Measurements from ENCODE around the gene TNIP1. TPM values are rescaled to one million over a fixed set of nuclear protein-coding genes. Genes with fewer than 3 reads are reported as not detected.
A peak's percentile ranks its signal among the peaks of the same experiment; 100 is the strongest.

TNIP1 gene
- total RNA-seq, 4 donors from 2014 or later, result 63.9 to 296 (median 223) TPM

- no peaks in the 10 kb centered on the region for H3K27me3 ChIP-seq
- H3K27ac ChIP-seq, result peak overlapping the region in 3 of 4 donors; percentile 74 to 84 (median 78)
- H3K9me3 ChIP-seq, result no peaks in the 10 kb centered on the region
- H3K4me3 ChIP-seq, result no peak overlapping the region
- no peak for DNase-seq
- no peak for TF ChIP-seq POLR2AphosphoS5 (IDR thresholded peaks at IDR 0.05)
- TF ChIP-seq CTCF (IDR thresholded peaks at IDR 0.05), result no peak
- no peak for TF ChIP-seq POLR2A (IDR thresholded peaks at IDR 0.05)
- TF ChIP-seq EP300 (IDR thresholded peaks at IDR 0.05; ENCODE audit: low read depth), result no peak
- 85 to 94% methylated on average over 6 to 9 of the region's 9 CpGs for WGBS, 2 donors (ENCODE audit: low coverage in 1 of 2)
- no peaks in the 10 kb centered on the region for H3K36me3 ChIP-seq
- intact Hi-C loops (cut with DNase I; ENCODE audit: low total_unique reads) (loop anchor here (5.0 kb wide), 1 partner anchor 44 kb away; no protein-coding TSS in a partner anchor), in situ Hi-C loops (cut with MboI; ENCODE audit: low pct_ligation_motif_present in 1 of 4, low pct_unique_long_range_greater_than_20kb in 1 of 4, low sequenced_read_pairs in 3 of 4) (no loop called here)
- H3K4me1 ChIP-seq, result peaks cover 24 to 42% (median 32%) of the 10 kb centered on the region in 4 donors
Observed at GRCh38 chr5:151002681-151003502, 77.9 kb downstream of the TNIP1 start.

GRCh38 chr5:151002250-151002649 is 78.6 kb downstream of the TNIP1 start:
- no peak overlapping the region for H3K27ac ChIP-seq
- H3K4me3 ChIP-seq, result no peak overlapping the region
- no peaks in the 10 kb centered on the region for H3K9me3 ChIP-seq
- intact Hi-C loops (cut with DNase I; ENCODE audit: low total_unique reads), result loop anchor here (5.0 kb wide), 1 partner anchor 45 kb away; no protein-coding TSS in a partner anchor
- H3K36me3 ChIP-seq, result no peaks in the 10 kb centered on the region
- in situ Hi-C loops (cut with MboI; ENCODE audit: low pct_ligation_motif_present in 1 of 4, low pct_unique_long_range_greater_than_20kb in 1 of 4, low sequenced_read_pairs in 3 of 4), result no loop called here
- H3K4me1 ChIP-seq, result peaks cover 19 to 35% (median 30%) of the 10 kb centered on the region in 4 donors
- TF ChIP-seq POLR2AphosphoS5 (IDR thresholded peaks at IDR 0.05) (no peak), CTCF (IDR thresholded peaks at IDR 0.05) (peak; percentile 36 to 60 (median 48))
- H3K27me3 ChIP-seq, result no peaks in the 10 kb centered on the region
- WGBS, 2 donors (ENCODE audit: low coverage in 1 of 2), result 14 to 40% methylated on average over 1 to 2 of the region's 2 CpGs
- no peak for DNase-seq

- Histone ChIP-seq H3K9me3 (no peaks in the 10 kb centered on the region), H3K27ac (no peak overlapping the region), H3K27me3 (no peaks in the 10 kb centered on the region), H3K4me1 (peaks cover 11 to 27% (median 22%) of the 10 kb centered on the region in 4 donors), H3K36me3 (no peaks in the 10 kb centered on the region), H3K4me3 (no peak overlapping the region)
- in situ Hi-C loops (cut with MboI; ENCODE audit: low pct_ligation_motif_present in 1 of 4, low pct_unique_long_range_greater_than_20kb in 1 of 4, low sequenced_read_pairs in 3 of 4) (no loop called here), intact Hi-C loops (cut with DNase I; ENCODE audit: low total_unique reads) (loop anchor here (5.0 kb wide), 1 partner anchor 46 kb away; no protein-coding TSS in a partner anchor)
- no peak for TF ChIP-seq POLR2AphosphoS5 (IDR thresholded peaks at IDR 0.05)
- TF ChIP-seq POLR2A (IDR thresholded peaks at IDR 0.05), result no peak
- no peak for TF ChIP-seq CTCF (IDR thresholded peaks at IDR 0.05)
- TF ChIP-seq EP300 (IDR thresholded peaks at IDR 0.05; ENCODE audit: low read depth), result no peak
- WGBS, 2 donors (ENCODE audit: low coverage in 1 of 2), result 85 to 92% methylated on average over 2 to 4 of the region's 4 CpGs
- no peak for DNase-seq
Observed at GRCh38 chr5:151001436-151001835, 79.4 kb downstream of the TNIP1 start.

- intact Hi-C loops (cut with DNase I; ENCODE audit: low total_unique reads), result loop anchor here (5.0 kb wide), 1 partner anchor 47 kb away; no protein-coding TSS in a partner anchor
- H3K9me3 ChIP-seq, result no peaks in the 10 kb centered on the region
- in situ Hi-C loops (cut with MboI; ENCODE audit: low pct_ligation_motif_present in 1 of 4, low pct_unique_long_range_greater_than_20kb in 1 of 4, low sequenced_read_pairs in 3 of 4), result no loop called here
- TF ChIP-seq POLR2AphosphoS5 (IDR thresholded peaks at IDR 0.05), result no peak
- TF ChIP-seq CTCF (IDR thresholded peaks at IDR 0.05), result no peak
- TF ChIP-seq EP300 (IDR thresholded peaks at IDR 0.05; ENCODE audit: low read depth), result no peak
- no peak for TF ChIP-seq POLR2A (IDR thresholded peaks at IDR 0.05)
- no peak overlapping the region for H3K4me3 ChIP-seq
- 59 to 69% methylated on average over 2 to 7 of the region's 7 CpGs for WGBS, 2 donors (ENCODE audit: low coverage in 1 of 2)
- no peaks in the 10 kb centered on the region for H3K36me3 ChIP-seq
- peaks cover 6 to 12% (median 9%) of the 10 kb centered on the region in 4 donors for H3K4me1 ChIP-seq
- no peak for DNase-seq
- H3K27ac ChIP-seq, result no peak overlapping the region
- no peaks in the 10 kb centered on the region for H3K27me3 ChIP-seq
Observed at GRCh38 chr5:150999704-151000442, 81.0 kb downstream of the TNIP1 start.

Measured in transverse colon (tissue), 4 donors.